ENCODE measurements around the gene BTBD9. TPM values are rescaled to one million over a fixed set of nuclear protein-coding genes. Genes with fewer than 3 reads are reported as not detected.

BTBD9 gene
- total RNA-seq, 4 donors from 2014 or later, result 10.6 to 16.6 (median 15.1) TPM

GRCh38 chr6:38370653-38371601 lies 268.8 kb downstream of the BTBD9 start:
- intact Hi-C loops (cut with DNase I; ENCODE audit: low total_unique reads), result no loop called here
- TF ChIP-seq POLR2A (IDR thresholded peaks at IDR 0.05), result no peak
- TF ChIP-seq, protein P1, sequence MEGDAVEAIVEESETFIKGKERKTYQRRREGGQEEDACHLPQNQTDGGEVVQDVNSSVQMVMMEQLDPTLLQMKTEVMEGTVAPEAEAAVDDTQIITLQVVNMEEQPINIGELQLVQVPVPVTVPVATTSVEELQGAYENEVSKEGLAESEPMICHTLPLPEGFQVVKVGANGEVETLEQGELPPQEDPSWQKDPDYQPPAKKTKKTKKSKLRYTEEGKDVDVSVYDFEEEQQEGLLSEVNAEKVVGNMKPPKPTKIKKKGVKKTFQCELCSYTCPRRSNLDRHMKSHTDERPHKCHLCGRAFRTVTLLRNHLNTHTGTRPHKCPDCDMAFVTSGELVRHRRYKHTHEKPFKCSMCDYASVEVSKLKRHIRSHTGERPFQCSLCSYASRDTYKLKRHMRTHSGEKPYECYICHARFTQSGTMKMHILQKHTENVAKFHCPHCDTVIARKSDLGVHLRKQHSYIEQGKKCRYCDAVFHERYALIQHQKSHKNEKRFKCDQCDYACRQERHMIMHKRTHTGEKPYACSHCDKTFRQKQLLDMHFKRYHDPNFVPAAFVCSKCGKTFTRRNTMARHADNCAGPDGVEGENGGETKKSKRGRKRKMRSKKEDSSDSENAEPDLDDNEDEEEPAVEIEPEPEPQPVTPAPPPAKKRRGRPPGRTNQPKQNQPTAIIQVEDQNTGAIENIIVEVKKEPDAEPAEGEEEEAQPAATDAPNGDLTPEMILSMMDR (IDR thresholded peaks at IDR 0.05), result no peak
- 63 to 66% methylated on average over 8 of the region's 8 CpGs for WGBS, 2 donors
- no peak overlapping the region for H3K4me3 ChIP-seq (ENCODE audit: low read depth, poor library complexity, severe bottlenecking)
- no peak for DNase-seq (ENCODE audit: low spot score in 2 of 2)

- no peak overlapping the region for H3K4me3 ChIP-seq (ENCODE audit: low read depth, poor library complexity, severe bottlenecking)
- intact Hi-C loops (cut with DNase I; ENCODE audit: low total_unique reads), result no loop called here
- TF ChIP-seq POLR2A (IDR thresholded peaks at IDR 0.05), result no peak
- TF ChIP-seq, protein P1 (IDR thresholded peaks at IDR 0.05), result no peak
- no peak for DNase-seq (ENCODE audit: low spot score in 2 of 2)
Measured at GRCh38 chr6:38367231-38367630, 272.5 kb downstream of the BTBD9 start.

DNA sequence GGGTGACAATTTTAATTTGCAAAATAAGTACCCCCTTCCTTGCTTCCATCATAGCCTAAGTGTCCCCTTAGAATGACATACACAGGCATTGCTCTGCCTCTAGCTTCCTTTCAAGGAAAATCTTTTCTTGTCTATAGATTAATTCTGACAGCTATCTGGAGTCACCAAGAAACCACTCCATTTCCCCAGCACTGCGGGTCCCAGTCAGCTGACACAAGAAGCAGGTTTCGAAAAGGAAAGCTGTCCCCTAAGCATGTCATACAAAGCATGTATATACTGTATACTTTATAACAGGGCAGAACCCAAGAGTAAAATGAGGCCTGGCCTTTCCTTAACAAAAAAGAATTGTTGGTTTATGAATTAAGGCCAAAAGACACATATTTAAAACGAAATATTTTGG lies 273.5 kb downstream of the BTBD9 start:
- WGBS, 2 donors, result 76 to 91% methylated on average over 3 of the region's 3 CpGs
- no peak overlapping the region for H3K4me3 ChIP-seq (ENCODE audit: low read depth, poor library complexity, severe bottlenecking)
- no peak for TF ChIP-seq POLR2A (IDR thresholded peaks at IDR 0.05)
- TF ChIP-seq, protein P1 (IDR thresholded peaks at IDR 0.05), result no peak
- no peak for DNase-seq (ENCODE audit: low spot score in 2 of 2)
- intact Hi-C loops (cut with DNase I; ENCODE audit: low total_unique reads), result no loop called here

DNA sequence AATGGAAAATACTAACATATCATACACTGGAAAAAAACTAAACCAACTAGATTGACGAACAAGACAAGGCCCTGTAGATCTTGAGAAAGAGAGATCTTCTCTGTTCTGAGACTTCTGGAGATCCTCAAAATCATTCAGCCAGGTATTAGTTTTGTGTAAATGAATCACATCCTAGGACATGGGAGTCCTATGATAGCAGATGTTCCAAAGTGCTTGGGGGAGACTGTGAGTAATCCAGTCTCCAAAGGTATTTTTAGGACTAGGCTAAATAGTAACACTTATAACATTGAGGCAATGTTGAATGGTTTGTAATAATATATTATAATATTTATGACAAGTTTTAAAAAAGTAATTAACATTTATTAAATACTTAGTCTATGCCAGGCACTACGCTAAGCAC lies 275.0 kb downstream of the BTBD9 start:
- H3K4me3 ChIP-seq (ENCODE audit: low read depth, poor library complexity, severe bottlenecking), result no peak overlapping the region
- no peak for TF ChIP-seq POLR2A (IDR thresholded peaks at IDR 0.05)
- TF ChIP-seq, protein P1 (IDR thresholded peaks at IDR 0.05), result no peak
- no peak for DNase-seq (ENCODE audit: low spot score in 2 of 2)
- intact Hi-C loops (cut with DNase I; ENCODE audit: low total_unique reads), result no loop called here
- WGBS, 2 donors, result 83% methylated on average over 2 of the region's 2 CpGs

DNA sequence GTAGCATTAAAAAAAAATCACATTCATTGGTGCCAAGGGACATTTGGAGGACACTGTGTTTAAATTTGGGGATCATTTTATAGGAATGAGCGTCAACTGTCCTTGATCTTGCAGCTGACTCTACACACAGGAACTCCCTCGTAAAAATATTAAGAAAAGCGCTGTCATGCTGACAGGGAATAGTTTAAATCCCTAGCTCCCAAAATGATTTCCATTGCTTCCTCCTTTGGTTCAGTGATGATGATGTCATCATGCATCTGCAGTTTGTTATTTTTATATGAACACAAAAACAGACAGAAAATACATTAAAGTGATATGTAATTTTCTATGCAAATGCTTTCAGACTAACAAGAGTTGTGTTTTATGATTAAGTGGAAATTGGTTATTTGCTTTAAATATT lies 275.6 kb downstream of the BTBD9 start:
- 56 to 63% methylated on average over 3 of the region's 3 CpGs for WGBS, 2 donors
- intact Hi-C loops (cut with DNase I; ENCODE audit: low total_unique reads), result no loop called here
- no peak overlapping the region for H3K4me3 ChIP-seq (ENCODE audit: low read depth, poor library complexity, severe bottlenecking)
- TF ChIP-seq, protein P1 (IDR thresholded peaks at IDR 0.05), result no peak
- no peak for TF ChIP-seq POLR2A (IDR thresholded peaks at IDR 0.05)
- no peak for DNase-seq (ENCODE audit: low spot score in 2 of 2)

All from lower leg skin (tissue), 4 donors.